TTC549 (cell line): Measurements from ENCODE around the gene ADAM19.

Experiments used
- FAIRE-seq: peaks from 2 replicates; lab custom pipeline; 2012; peaks lifted over from hg19 to GRCh38; lab: Jason Lieb, UNC

Gene ADAM19

GRCh38 chr5:157541447-157542118, 34.0 kb downstream of the ADAM19 start:
- no peak for FAIRE-seq

GRCh38 chr5:157540707-157541446, 34.7 kb downstream of the ADAM19 start:
- FAIRE-seq: no peak

DNA sequence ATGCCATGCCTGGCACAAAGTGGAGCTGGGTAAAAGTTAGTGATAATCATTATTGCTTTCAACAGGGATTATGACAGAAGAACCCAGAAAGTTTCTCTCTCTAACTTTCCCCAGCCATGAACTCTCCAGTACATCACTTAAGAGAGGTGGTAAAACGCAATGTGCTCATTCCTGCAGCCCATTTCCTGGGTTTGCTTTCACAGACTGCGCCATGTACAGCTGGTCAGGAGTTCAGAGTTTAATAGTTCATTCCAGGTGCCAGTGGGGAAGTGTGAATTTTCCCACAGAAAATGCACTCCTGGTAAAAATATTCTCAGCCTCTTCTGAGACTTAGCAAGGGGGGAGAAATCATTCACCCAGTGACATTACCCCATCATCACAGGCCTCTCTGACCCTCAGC, 35.5 kb downstream of the ADAM19 start:
- FAIRE-seq: no peak

GRCh38 chr5:157539503-157540022, 36.0 kb downstream of the ADAM19 start:
- FAIRE-seq: no peak

GRCh38 chr5:157538311-157538710, 37.3 kb downstream of the ADAM19 start:
- no peak for FAIRE-seq

- no peak for FAIRE-seq
Measured at GRCh38 chr5:157535042-157535865, 40.3 kb downstream of the ADAM19 start.

GRCh38 chr5:157533011-157533481, 42.5 kb downstream of the ADAM19 start:
- FAIRE-seq: no peak

- FAIRE-seq: no peak
Measured at GRCh38 chr5:157532022-157532421, 43.6 kb downstream of the ADAM19 start.

DNA sequence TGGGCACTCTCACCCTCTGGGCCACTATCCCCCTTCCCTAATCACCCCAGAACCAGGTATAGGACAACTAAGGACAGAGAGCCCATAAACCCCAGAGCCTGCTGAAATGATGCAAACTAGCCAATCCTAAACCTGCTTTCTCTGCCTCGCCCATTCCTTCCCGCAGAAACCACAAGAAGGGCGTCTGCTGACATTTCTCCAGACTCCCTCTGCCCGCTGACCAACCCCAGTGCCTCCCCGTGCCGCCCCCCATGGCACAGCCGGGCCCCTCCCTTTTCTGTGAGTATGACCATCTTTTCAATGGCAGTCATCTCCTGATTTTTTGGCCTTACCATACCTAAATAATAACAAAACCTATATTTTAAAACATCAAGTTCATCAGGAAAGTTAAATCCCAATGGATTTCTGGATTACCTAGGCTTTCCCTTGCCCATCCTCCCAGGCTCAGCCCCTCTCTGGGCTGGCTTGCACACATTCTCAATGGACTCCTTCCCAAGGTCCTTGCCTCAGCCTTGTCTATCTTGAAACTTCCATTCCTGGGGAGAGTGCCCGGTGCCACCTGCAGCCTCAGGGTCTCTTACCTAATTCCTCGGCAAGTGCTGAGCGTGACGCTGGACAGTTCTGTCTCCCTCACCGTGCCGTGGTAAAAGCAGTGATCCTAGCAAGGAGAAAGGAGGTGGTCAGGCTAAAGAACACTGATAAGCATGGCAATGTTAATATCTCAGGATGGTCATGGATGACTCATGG, 45.2 kb downstream of the ADAM19 start:
- no peak for FAIRE-seq

DNA sequence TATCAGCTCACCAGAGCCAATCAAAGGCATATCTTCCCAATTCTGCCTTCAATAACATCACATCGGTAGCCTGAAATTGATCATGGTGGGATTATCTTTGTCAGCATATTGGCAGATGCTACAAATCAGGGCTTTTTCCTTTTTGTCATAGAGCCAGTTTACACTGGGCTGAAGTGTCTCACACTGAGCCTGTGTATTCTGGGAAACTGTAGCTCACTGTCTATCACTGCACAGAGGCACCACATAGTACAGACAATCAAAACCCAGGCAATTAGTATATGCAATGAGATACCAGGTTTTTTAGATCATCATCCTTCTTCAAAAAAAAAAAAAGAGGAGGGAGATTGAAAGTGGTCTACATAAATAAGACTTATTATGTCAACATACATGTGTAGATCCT, 46.6 kb downstream of the ADAM19 start:
- no peak for FAIRE-seq

GRCh38 chr5:157528036-157528632, 47.4 kb downstream of the ADAM19 start:
- FAIRE-seq: no peak

- FAIRE-seq: no peak
Measured at GRCh38 chr5:157524887-157525286, 50.7 kb downstream of the ADAM19 start.

DNA sequence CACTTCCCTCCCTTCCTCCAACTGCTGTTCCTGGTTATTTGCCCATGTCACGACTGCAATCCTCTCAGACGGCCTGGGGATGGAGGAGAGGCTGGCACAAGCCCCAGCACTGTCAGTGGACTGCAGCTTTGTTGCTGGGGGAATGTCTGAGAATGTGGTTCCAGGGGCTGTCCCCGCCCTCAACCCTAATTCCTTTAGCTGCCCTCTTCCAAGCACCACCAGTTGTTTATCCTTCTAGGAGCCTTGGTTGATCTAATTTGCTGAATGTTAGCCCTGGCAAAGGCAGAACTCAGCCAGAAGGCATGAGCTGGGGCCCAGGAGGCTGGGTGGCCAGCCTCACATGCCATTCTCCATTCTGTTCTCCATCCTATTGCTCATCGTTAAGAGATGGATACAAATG, 51.6 kb downstream of the ADAM19 start:
- FAIRE-seq: no peak

DNA sequence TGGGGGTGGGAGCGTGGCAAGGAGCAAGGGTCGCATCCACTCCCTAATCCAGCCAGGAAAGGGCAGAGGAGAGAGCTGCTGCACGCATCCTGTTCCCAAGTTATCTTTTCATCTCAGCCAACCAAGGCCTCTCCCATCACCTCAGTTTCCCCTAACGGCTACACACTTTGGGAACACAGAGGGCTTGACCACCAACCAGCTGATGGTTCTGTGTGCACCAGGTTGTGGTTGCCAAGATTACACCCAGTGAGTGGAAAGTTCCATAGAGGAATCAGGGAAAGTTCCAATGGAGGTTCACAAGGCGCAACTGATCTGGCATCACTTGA, 53.9 kb downstream of the ADAM19 start:
- FAIRE-seq: no peak

GRCh38 chr5:157520911-157521703, 54.5 kb downstream of the ADAM19 start:
- FAIRE-seq: no peak

- FAIRE-seq: no peak
Measured at GRCh38 chr5:157519579-157520253, 55.9 kb downstream of the ADAM19 start.

- no peak for FAIRE-seq
Measured at GRCh38 chr5:157518963-157519362, 56.6 kb downstream of the ADAM19 start.

- no peak for FAIRE-seq
Measured at GRCh38 chr5:157516626-157517325, 58.8 kb downstream of the ADAM19 start.

- no peak for FAIRE-seq
Measured at GRCh38 chr5:157516006-157516405, 59.6 kb downstream of the ADAM19 start.

DNA sequence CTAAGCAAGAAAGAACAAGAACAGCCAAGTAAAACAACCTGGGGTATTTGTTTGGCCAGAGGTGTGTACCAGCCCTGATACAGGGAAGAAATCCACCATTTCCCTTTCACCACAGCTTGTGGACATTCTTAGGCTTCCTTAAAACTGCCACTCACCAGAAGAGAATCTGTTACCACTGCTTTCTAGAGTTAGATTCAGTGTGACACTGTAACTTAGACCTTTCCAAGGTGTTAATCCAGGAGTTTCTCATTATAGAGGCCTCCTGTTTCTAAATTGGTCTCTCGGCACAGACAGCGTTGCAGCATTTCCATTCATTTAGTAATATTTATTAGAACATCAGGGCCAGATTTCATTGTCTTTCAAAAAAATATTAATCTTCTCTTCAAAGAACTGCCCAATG, 60.6 kb downstream of the ADAM19 start:
- FAIRE-seq: no peak
